T-cell (primary cell): ENCODE data around the gene BMF. TPM values are rescaled to one million over a fixed set of nuclear protein-coding genes. Genes with fewer than 3 reads are reported as not detected.
A peak's percentile ranks its signal among the peaks of the same experiment; 100 is the strongest.

Experiments
- ATAC-seq, 4 experiments: fragments of 200-7000 bp in 3 of 4; fragments of 150-1000 bp in 1 of 4; cut with Tn5 transposase; replicated peaks in 1 of 4; 1 replicate in 3 of 4; 2 replicates in 1 of 4; pipeline ENCODE4 v1.10.0; 2021; ENCODE audit warnings: moderate library complexity in 3 of 4, mild to moderate bottlenecking in 2 of 4, moderate number of reproducible peaks in 1 of 4
- CTCF ChIA-PET, 2 donors: fragments of 300-600 bp; sonication (Branson Sonifier 250); formaldehyde crosslinking; loops; one replicate each; lab custom pipeline; 2022; ENCODE audit warnings: antibody characterized with exemption in 2 of 2; lab: Charles Lee
- POLR2A ChIA-PET, 2 donors: fragments of 300-600 bp; sonication (Branson Sonifier 250); formaldehyde crosslinking; loops; one replicate each; lab custom pipeline; 2022; ENCODE audit warnings: antibody characterized with exemption in 2 of 2; lab: Charles Lee
- DNase-seq, 35 experiments: peaks; one replicate each; pipeline versions ENCODE4 v3.0.0 to v3.0.0-alpha.2; 2013 to 2023
- H3K27ac ChIP-seq: one replicate; pipeline ENCODE4 v1.5.1; 2013; ENCODE audit warnings: low read length
- H3K27me3 ChIP-seq, 2 experiments: replicated peaks in 1 of 2; 1 replicate in 1 of 2; 2 replicates in 1 of 2; pipeline versions ENCODE4 v1.6.1 to v1.7.0; 2013; ENCODE audit warnings: low read length in 1 of 2, mixed read lengths in 1 of 2; ENCODE audit not compliant: control insufficient read depth in 2 of 2, insufficient read depth in 2 of 2; ENCODE audit errors: extremely low read depth in 1 of 2
- H3K36me3 ChIP-seq, 2 donors: 1 replicate in 1 of 2; 2 replicates in 1 of 2; pipeline versions ENCODE4 v1.6.1 to v1.7.0; 2013; ENCODE audit warnings: low read length in 1 of 2; ENCODE audit not compliant: control insufficient read depth in 2 of 2, insufficient read depth in 1 of 2; ENCODE audit errors: extremely low read depth in 1 of 2
- H3K4me1 ChIP-seq, 2 experiments: 1 replicate in 1 of 2; 2 replicates in 1 of 2; pipeline versions ENCODE4 v1.6.1 to v1.7.0; 2013; ENCODE audit warnings: low read length in 2 of 2, mixed read lengths in 1 of 2; ENCODE audit not compliant: insufficient read depth in 2 of 2, control insufficient read depth in 1 of 2; ENCODE audit errors: extremely low read depth in 1 of 2
- H3K4me3 ChIP-seq, 2 donors: 1 replicate in 1 of 2; 2 replicates in 1 of 2; pipeline versions ENCODE4 v1.5.1 to v1.7.0; 2013; ENCODE audit warnings: mild to moderate bottlenecking in 2 of 2, low read length in 1 of 2, moderate library complexity in 1 of 2; ENCODE audit not compliant: control insufficient read depth in 1 of 2; ENCODE audit errors: extremely low read depth in 1 of 2
- H3K9me3 ChIP-seq: 2 replicates; pipeline ENCODE4 v1.7.0; 2013
- H3K27ac Mint-ChIP-seq, 2 donors: one replicate each; pipeline ENCODE4 v1.8.0; 2020 to 2021; ENCODE audit warnings: mild to moderate bottlenecking in 2 of 2, mixed read lengths in 2 of 2
- H3K27me3 Mint-ChIP-seq, 2 donors: one replicate each; pipeline ENCODE4 v1.8.0; 2021 to 2022; ENCODE audit warnings: mixed read lengths in 2 of 2
- H3K36me3 Mint-ChIP-seq: one replicate; pipeline ENCODE4 v1.8.0; 2021; ENCODE audit warnings: mixed read lengths
- H3K4me1 Mint-ChIP-seq, 3 donors: one replicate each; pipeline ENCODE4 v1.8.0; 2020 to 2022; ENCODE audit warnings: mixed read lengths in 3 of 3, mild to moderate bottlenecking in 1 of 3
- H3K4me3 Mint-ChIP-seq, 3 donors: one replicate each; pipeline ENCODE4 v1.8.0; 2020 to 2022; ENCODE audit warnings: mild to moderate bottlenecking in 3 of 3, mixed read lengths in 3 of 3, moderate library complexity in 3 of 3
- H3K9me3 Mint-ChIP-seq, 3 donors: one replicate each; pipeline ENCODE4 v1.8.0; 2020 to 2022; ENCODE audit warnings: mixed read lengths in 3 of 3
- WGBS: methylation state at CpG from one replicate; pipeline ENCODE4 v1.1.5; 2013; ENCODE audit warnings: missing lambda C conversion rate; ENCODE audit not compliant: insufficient coverage; 5-methylcytosine and 5-hydroxymethylcytosine counted together
- total RNA-seq, 35 experiments: library from RNA in 6 of 35; stranded (reverse) in 6 of 35; fragments of 120-200 nt in 1 of 35; gene quantifications; one replicate each; pipeline versions ENCODE4 v1.2.1 to v1.2.4 and lab custom pipeline; 2013 to 2026

The BMF gene
- total RNA-seq, 5 donors from 2014 or later (not counting 1 experiment from before 2014, with no cell fraction given), result 6.6 to 46.7 (median 42.4) TPM

GRCh38 chr15:40100947-40101905, 7.5 kb downstream of the BMF start:
- H3K36me3 ChIP-seq, result peaks cover 0 to 2% of the 10 kb centered on the region in 2 donors
- no peak overlapping the region for H3K4me3 ChIP-seq
- ChIA-PET POLR2A (interaction anchor here in 1 of 2 donors (0.6 to 0.7 kb wide), 2 partner anchors 17 to 59 kb away, joined by 3 to 5 read pairs; no protein-coding TSS in a partner anchor), CTCF (interaction anchor here (0.5 to 0.7 kb wide), 3 partner anchors 55 to 1556 kb away, joined by 3 to 5 read pairs (median 4); no protein-coding TSS in a partner anchor)
- Mint-ChIP-seq H3K4me1 (peaks cover 60 to 80% (median 77%) of the 10 kb centered on the region in 3 donors), H3K36me3 (peaks cover 3% of the 10 kb centered on the region), H3K9me3 (no peaks in the 10 kb centered on the region), H3K27ac (peak overlapping the region; percentile 79 to 89), H3K4me3 (peak overlapping the region in 2 of 3 donors; percentile 43 to 45), H3K27me3 (no peaks in the 10 kb centered on the region)
- H3K4me1 ChIP-seq, result peaks cover 42 to 77% of the 10 kb centered on the region in 2 experiments
- DNase-seq (no peak), ATAC-seq (no peak)
- peak overlapping the region; percentile 40 for H3K27ac ChIP-seq
- 63% methylated on average over 1 of the region's 6 CpGs for WGBS
- no peaks in the 10 kb centered on the region for H3K9me3 ChIP-seq
- peaks cover 0 to 8% of the 10 kb centered on the region in 2 experiments for H3K27me3 ChIP-seq

- Mint-ChIP-seq H3K27me3 (no peaks in the 10 kb centered on the region), H3K36me3 (peaks cover 3% of the 10 kb centered on the region), H3K9me3 (no peaks in the 10 kb centered on the region), H3K4me3 (peak overlapping the region in 1 of 3 donors; percentile 43), H3K27ac (peak overlapping the region; percentile 79 to 89), H3K4me1 (peaks cover 60 to 77% (median 74%) of the 10 kb centered on the region in 3 donors)
- peaks cover 0 to 2% of the 10 kb centered on the region in 2 donors for H3K36me3 ChIP-seq
- POLR2A ChIA-PET, result interaction anchor here in 1 of 2 donors (0.6 to 1.2 kb wide), 2 partner anchors 9 to 34 kb away, joined by 3 read pairs; no protein-coding TSS in a partner anchor
- no peak overlapping the region for H3K4me3 ChIP-seq
- H3K4me1 ChIP-seq, result peaks cover 45 to 73% of the 10 kb centered on the region in 2 experiments
- DNase-seq (no peak), ATAC-seq (no peak)
- H3K9me3 ChIP-seq, result no peaks in the 10 kb centered on the region
- 79% methylated on average over 9 of the region's 13 CpGs for WGBS
- H3K27ac ChIP-seq, result peak overlapping the region; percentile 40
- H3K27me3 ChIP-seq, result peaks cover 0 to 8% of the 10 kb centered on the region in 2 experiments
- CTCF ChIA-PET, result interaction anchor here in 1 of 2 donors (0.7 to 1.5 kb wide), 3 partner anchors 23 to 38 kb away, joined by 3 to 8 read pairs (median 4); no protein-coding TSS in a partner anchor
Observed at GRCh38 chr15:40100123-40100946, 8.3 kb downstream of the BMF start.

DNA sequence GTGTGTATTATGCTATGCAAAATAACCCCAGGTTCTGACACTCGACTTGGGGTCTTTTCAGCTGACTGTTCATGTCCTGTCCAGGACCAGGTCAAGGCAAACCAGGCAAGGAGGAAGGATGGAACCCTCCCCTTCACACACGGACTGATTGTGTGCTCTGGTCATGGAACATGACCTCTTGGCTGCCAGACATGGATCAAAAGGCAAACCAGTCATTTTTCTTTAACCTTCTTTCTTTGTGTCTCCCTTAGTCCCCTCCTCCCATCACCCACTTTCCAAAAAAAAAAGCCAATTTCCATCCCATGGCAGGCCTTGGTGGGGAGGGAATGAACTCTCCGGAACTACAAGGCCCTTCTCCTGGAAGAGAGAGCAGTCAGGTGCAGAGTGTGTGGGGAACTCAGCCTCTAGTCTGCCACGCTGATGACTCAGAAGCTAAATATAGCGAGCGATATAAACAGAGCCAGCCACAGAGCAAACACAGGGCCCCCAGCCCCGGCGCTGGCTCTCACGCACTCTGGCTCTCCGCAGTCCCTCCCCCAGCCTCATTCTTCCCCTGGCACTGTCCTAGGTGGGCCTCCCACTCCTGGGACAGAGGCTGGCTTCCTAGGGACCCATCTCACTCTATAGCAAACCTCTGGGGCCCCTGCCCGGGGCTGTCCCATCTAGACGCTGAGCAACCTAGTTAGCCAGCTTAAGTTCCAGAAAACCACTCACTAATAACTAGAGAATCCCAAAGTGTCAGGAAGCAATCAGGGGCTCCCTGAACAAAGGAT, 10.0 kb downstream of the BMF start:
- peak overlapping the region; percentile 76 for H3K27ac ChIP-seq
- peak overlapping the region in 1 of 2 donors; percentile 25 for H3K4me3 ChIP-seq
- Mint-ChIP-seq H3K9me3 (no peaks in the 10 kb centered on the region), H3K27me3 (no peaks in the 10 kb centered on the region), H3K4me3 (peak overlapping the region; percentile 59 to 64 (median 62)), H3K27ac (peak overlapping the region; percentile 90), H3K4me1 (peaks cover 55 to 73% (median 69%) of the 10 kb centered on the region in 3 donors), H3K36me3 (peaks cover 3% of the 10 kb centered on the region)
- ATAC-seq (peak; percentile 96 to 98 (median 98)), DNase-seq (peak in 25 of 35 experiments; percentile 19 to 72 (median 37))
- peaks cover 0 to 2% of the 10 kb centered on the region in 2 donors for H3K36me3 ChIP-seq
- no peaks in the 10 kb centered on the region for H3K9me3 ChIP-seq
- peaks cover 43 to 59% of the 10 kb centered on the region in 2 experiments for H3K4me1 ChIP-seq
- CTCF ChIA-PET, result interaction anchor here in 1 of 2 donors (1.5 to 2.0 kb wide), 2 partner anchors 8 to 36 kb away, joined by 4 to 10 read pairs; no protein-coding TSS in a partner anchor
- POLR2A ChIA-PET, result interaction anchor here in 1 of 2 donors (0.6 kb wide), 1 partner anchor 15 kb away, joined by 3 read pairs; no protein-coding TSS in a partner anchor
- WGBS, result 7% methylated on average over 10 of the region's 12 CpGs
- peaks cover 0 to under 1% of the 10 kb centered on the region in 2 experiments for H3K27me3 ChIP-seq

GRCh38 chr15:40097968-40098476, 10.7 kb downstream of the BMF start:
- no peaks in the 10 kb centered on the region for H3K9me3 ChIP-seq
- DNase-seq (no peak), ATAC-seq (peak in 3 of 4 experiments; percentile 6 to 13 (median 10))
- peak overlapping the region; percentile 76 for H3K27ac ChIP-seq
- H3K27ac Mint-ChIP-seq, result peak overlapping the region; percentile 90
- no peaks in the 10 kb centered on the region for H3K27me3 ChIP-seq
- no peak overlapping the region for H3K4me3 ChIP-seq
- no peaks in the 10 kb centered on the region for H3K9me3 Mint-ChIP-seq
- 56% methylated on average over 7 of the region's 10 CpGs for WGBS
- ChIA-PET POLR2A (no interaction called here), CTCF (interaction anchor here in 1 of 2 donors (2.0 kb wide), 1 partner anchor 9 kb away, joined by 10 read pairs; no protein-coding TSS in a partner anchor)
- peaks cover 55 to 72% (median 69%) of the 10 kb centered on the region in 3 donors for H3K4me1 Mint-ChIP-seq
- no peaks in the 10 kb centered on the region for H3K27me3 Mint-ChIP-seq
- H3K36me3 ChIP-seq, result peaks cover 0 to 2% of the 10 kb centered on the region in 2 donors
- H3K36me3 Mint-ChIP-seq, result peaks cover 3% of the 10 kb centered on the region
- H3K4me3 Mint-ChIP-seq, result peak overlapping the region in 2 of 3 donors; percentile 59 to 62
- peaks cover 43 to 59% of the 10 kb centered on the region in 2 experiments for H3K4me1 ChIP-seq
